Hepatocyte (in vitro differentiated cells): ENCODE measurements around the gene ZNF43. TPM values are rescaled to one million over a fixed set of nuclear protein-coding genes. Genes with fewer than 3 reads are reported as not detected.
"Not testable (repeated sequence)": the region's sequence is repeated elsewhere in the genome, so short reads cannot be mapped to it uniquely, and the experiment has no call there.

Source experiments
- DNase-seq: peaks from one replicate; pipeline ENCODE4 v3.0.0-alpha.2; 2016; ENCODE audit warnings: low spot score
- H2AFZ ChIP-seq: fragments of 200-600 bp; sonication (generic); 2 replicates; pipeline ENCODE4 v1.6.0; 2016; ENCODE audit warnings: antibody characterized with exemption, mild to moderate bottlenecking
- H3K27ac ChIP-seq: fragments of 200-600 bp; sonication (generic); 2 replicates; pipeline ENCODE4 v1.5.1; 2016; ENCODE audit warnings: mild to moderate bottlenecking
- H3K27me3 ChIP-seq: fragments of 200-600 bp; sonication (generic); 2 replicates; pipeline ENCODE4 v1.6.1; 2016
- H3K36me3 ChIP-seq: fragments of 200-600 bp; sonication (generic); replicated peaks from 2 replicates; pipeline ENCODE4 v1.5.1; 2016; ENCODE audit warnings: low read depth; ENCODE audit not compliant: insufficient read depth
- H3K4me1 ChIP-seq: fragments of 200-600 bp; sonication (generic); 2 replicates; pipeline ENCODE4 v1.5.1; 2016; ENCODE audit warnings: mild to moderate bottlenecking, moderate library complexity; ENCODE audit not compliant: insufficient read depth
- H3K4me2 ChIP-seq: fragments of 200-600 bp; sonication (generic); 2 replicates; pipeline ENCODE4 v1.6.0; 2016
- H3K4me3 ChIP-seq: fragments of 200-600 bp; sonication (generic); 2 replicates; pipeline ENCODE4 v1.5.1; 2016; ENCODE audit warnings: mild to moderate bottlenecking
- H3K79me2 ChIP-seq: fragments of 200-600 bp; sonication (generic); 2 replicates; pipeline ENCODE4 v1.6.0; 2017; ENCODE audit warnings: mild to moderate bottlenecking
- H3K9me2 ChIP-seq: fragments of 200-600 bp; sonication (generic); replicated peaks from 2 replicates; pipeline ENCODE4 v1.6.0; 2017; ENCODE audit warnings: mild to moderate bottlenecking; ENCODE audit not compliant: insufficient read depth
- H3K9me3 ChIP-seq: fragments of 200-600 bp; sonication (generic); 2 replicates; pipeline ENCODE4 v1.5.1; 2016; ENCODE audit warnings: low read depth, mild to moderate bottlenecking
- H4K20me1 ChIP-seq: fragments of 200-600 bp; sonication (generic); 2 replicates; pipeline ENCODE4 v1.6.0; 2016; ENCODE audit warnings: mild to moderate bottlenecking; ENCODE audit not compliant: insufficient read depth, poor library complexity, severe bottlenecking
- CTCF ChIP-seq: fragments of 200-600 bp; sonication (generic); IDR thresholded peaks from 2 replicates; pipeline ENCODE4 v1.5.1; 2016; ENCODE audit warnings: antibody characterized with exemption, mild to moderate bottlenecking; ENCODE audit not compliant: poor library complexity
- EZH2 ChIP-seq: fragments of 200-600 bp; sonication (generic); IDR thresholded peaks from 2 replicates; pipeline ENCODE4 v1.6.1; 2016; ENCODE audit warnings: antibody characterized with exemption, mild to moderate bottlenecking, borderline replicate concordance
- EZH2phosphoT487 ChIP-seq: fragments of 200-600 bp; sonication (generic); IDR thresholded peaks from one replicate; pipeline ENCODE4 v1.6.1; 2018; ENCODE audit warnings: antibody characterized with exemption, mild to moderate bottlenecking, low read depth, moderate library complexity; ENCODE audit not compliant: unreplicated experiment, severe bottlenecking
- WGBS: methylation state at CpG from one replicate; pipeline ENCODE4 v1.1.6; 2016; ENCODE audit warnings: low lambda C conversion rate; ENCODE audit errors: missing lambda C conversion rate; 5-methylcytosine and 5-hydroxymethylcytosine counted together
- polyA plus RNA-seq: library from polyadenylated mRNA; unstranded; fragments of >200 nt; fragmentation: Nextera tagmentation; extraction: Ambion mirVana; gene quantifications from 2 replicates; pipeline ENCODE4 v1.2.1, GENCODE V29; 2016
- total RNA-seq: library from RNA; depleted of rRNA; stranded (reverse); fragments of >200 nt; gene quantifications from 2 replicates; pipeline ENCODE4 v1.2.3, GENCODE V29; 2014

The ZNF43 gene
- 13.7 and 18.1 TPM in 2 replicates for total RNA-seq
- polyA plus RNA-seq: 7.9 and 9.8 TPM in 2 replicates

- H3K4me1 ChIP-seq: peaks cover 5% of the 10 kb centered on the region
- no peaks in the 10 kb centered on the region for H3K9me2 ChIP-seq
- H3K79me2 ChIP-seq: peaks cover 45% of the 10 kb centered on the region
- peak; percentile 96 for DNase-seq
- no peak for TF ChIP-seq EZH2
- H3K27ac ChIP-seq: peak within 1 kb of the TSS; percentile 96
- under 1% methylated on average over 29 of the region's 29 CpGs for WGBS
- peak within 1 kb of the TSS; percentile 79 for H2AFZ ChIP-seq
- no peaks in the 10 kb centered on the region for H3K36me3 ChIP-seq
- no peaks in the 10 kb centered on the region for H4K20me1 ChIP-seq
- H3K27me3 ChIP-seq: no peaks in the 10 kb centered on the region
- H3K9me3 ChIP-seq: peaks cover 9% of the 10 kb centered on the region
- peak within 1 kb of the TSS; percentile 77 for H3K4me3 ChIP-seq
- peak within 1 kb of the TSS; percentile 86 for H3K4me2 ChIP-seq
Measured at GRCh38 chr19:21835810-21836444, at the start of gene ZNF43. ZNF43 (minus strand) TSS chr19:21836182; CDS start chr19:21836038, 144 bp downstream.

GRCh38 chr19:21885516-21885915, 49.5 kb upstream of the ZNF43 start:
- H3K27ac ChIP-seq, H3K4me1 ChIP-seq, H3K4me2 ChIP-seq, H3K36me3 ChIP-seq, DNase-seq, H2AFZ ChIP-seq, H3K9me2 ChIP-seq, H3K79me2 ChIP-seq, H4K20me1 ChIP-seq, H3K27me3 ChIP-seq, H3K4me3 ChIP-seq, H3K9me3 ChIP-seq: not testable (repeated sequence)
- WGBS: 50% methylated on average over 2 of the region's 2 CpGs

GRCh38 chr19:21884786-21885185, 48.8 kb upstream of the ZNF43 start:
- 84% methylated on average over 8 of the region's 8 CpGs for WGBS
- not testable (repeated sequence) for H3K27ac ChIP-seq, H3K9me3 ChIP-seq, H3K4me1 ChIP-seq, H3K4me3 ChIP-seq, H3K27me3 ChIP-seq, H3K79me2 ChIP-seq, H3K36me3 ChIP-seq, H3K4me2 ChIP-seq, H3K9me2 ChIP-seq, H4K20me1 ChIP-seq, H2AFZ ChIP-seq, DNase-seq

GRCh38 chr19:21883516-21883915, 47.5 kb upstream of the ZNF43 start:
- Histone ChIP-seq H3K4me1 (no peaks in the 10 kb centered on the region), H3K9me2 (no peaks in the 10 kb centered on the region), H3K27me3 (no peaks in the 10 kb centered on the region), H3K36me3 (no peaks in the 10 kb centered on the region), H2AFZ (no peak overlapping the region), H3K27ac (no peak overlapping the region), H3K79me2 (no peaks in the 10 kb centered on the region), H3K4me3 (no peak overlapping the region), H3K4me2 (no peak overlapping the region), H4K20me1 (no peaks in the 10 kb centered on the region), H3K9me3 (no peaks in the 10 kb centered on the region)
- no peak for DNase-seq
- TF ChIP-seq EZH2phosphoT487: no peak
- no peak for TF ChIP-seq CTCF
- TF ChIP-seq EZH2: no peak
- whole genome bisulfite sequencing: 87% methylated on average over 10 of the region's 10 CpGs

GRCh38 chr19:21880761-21881160, 44.8 kb upstream of the ZNF43 start:
- H3K79me2 ChIP-seq, H3K36me3 ChIP-seq, H3K4me3 ChIP-seq, DNase-seq, H3K27ac ChIP-seq, H3K9me2 ChIP-seq, H3K9me3 ChIP-seq, H2AFZ ChIP-seq, H4K20me1 ChIP-seq, H3K4me2 ChIP-seq, H3K4me1 ChIP-seq, H3K27me3 ChIP-seq: not testable (repeated sequence)
- WGBS: 54% methylated on average over 7 of the region's 9 CpGs
